HepG2 (cell line): ENCODE measurements around the gene PDE5A. TPM values are rescaled to one million over a fixed set of nuclear protein-coding genes. Genes with fewer than 3 reads are reported as not detected.

Experiments used
- ATAC-seq: fragments of 200-7000 bp; cut with Tn5 transposase; 3 replicates; pipeline ENCODE4 v1.9.1; 2020; ENCODE audit warnings: mild to moderate bottlenecking, moderate library complexity
- BruUV-seq: library from RNA; stranded (reverse); fragments of 400-500 nt; replicated peaks from 2 replicates; lab custom pipeline; 2021; lab: Mats Ljungman, UMichigan
- CTCF ChIA-PET: fragments of 300-600 bp; formaldehyde crosslinking; extraction: SDS; loops from one replicate; lab custom pipeline; 2021; ENCODE audit warnings: low total read pairs, inconsistent platforms, low intra/inter-chr PET ratio; lab: Yijun Ruan, JAX
- POLR2A ChIA-PET: fragments of 350-600 bp; sonication (Branson Sonifier 250); formaldehyde crosslinking; loops from one replicate; lab custom pipeline; 2020; ENCODE audit warnings: antibody characterized with exemption, inconsistent platforms; lab: Yijun Ruan, JAX
- DNase-seq: peaks from one replicate; pipeline ENCODE4 v3.0.0-alpha.2; 2015; ENCODE audit warnings: low spot score
- FAIRE-seq: peaks from 3 replicates; lab custom pipeline; 2011; peaks lifted over from hg19 to GRCh38; lab: Jason Lieb, UNC
- H2AFZ ChIP-seq: one replicate; pipeline ENCODE4 v1.6.1; 2011; ENCODE audit warnings: low read length, inconsistent platforms
- H3K27ac ChIP-seq: fragments of 300-600 bp; 3 replicates; pipeline ENCODE4 v1.8.0; 2011; ENCODE audit warnings: mixed run types, mild to moderate bottlenecking, mixed read lengths, low read length, inconsistent platforms; ENCODE audit not compliant: insufficient read depth; ENCODE audit errors: extremely low read length
- H3K27me3 ChIP-seq, 2 experiments: fragments of 200-600 bp in 1 of 2; 2 replicates in 1 of 2; 3 replicates in 1 of 2; pipeline versions ENCODE4 v1.6.0 to v1.8.0; 2011; ENCODE audit warnings: low read length in 2 of 2, mild to moderate bottlenecking in 2 of 2, moderate library complexity in 2 of 2, inconsistent platforms in 1 of 2; ENCODE audit not compliant: insufficient read depth in 2 of 2, control insufficient read depth in 1 of 2
- H3K36me3 ChIP-seq, 2 experiments: fragments of 200-600 bp in 1 of 2; replicated peaks in 1 of 2; 2 replicates in 1 of 2; 3 replicates in 1 of 2; pipeline versions ENCODE4 v1.5.1 to v1.8.0; 2011; ENCODE audit warnings: low read length in 2 of 2, inconsistent platforms in 1 of 2; ENCODE audit not compliant: insufficient read depth in 2 of 2, control insufficient read depth in 1 of 2
- H3K4me1 ChIP-seq: 2 replicates; pipeline ENCODE4 v1.5.1; 2012; ENCODE audit warnings: low read length, inconsistent platforms; ENCODE audit not compliant: insufficient read depth
- H3K4me2 ChIP-seq: 2 replicates; pipeline ENCODE4 v1.6.0; 2011; ENCODE audit warnings: low read depth, low read length, inconsistent platforms
- H3K4me3 ChIP-seq, 3 experiments: fragments of 200-600 bp in 1 of 3; sonication (generic), shearing (Covaris generic) in 1 of 3; replicated peaks in 1 of 3; 2 replicates each; pipeline ENCODE4 v1.5.1; 2011 to 2016; ENCODE audit warnings: low read length in 3 of 3, inconsistent platforms in 2 of 3, low read depth in 2 of 3, mild to moderate bottlenecking in 2 of 3, control low read depth in 1 of 3, mixed read lengths in 1 of 3; ENCODE audit not compliant: insufficient read depth in 1 of 3
- H3K79me2 ChIP-seq: one replicate; pipeline ENCODE4 v1.6.1; 2011; ENCODE audit warnings: low read length, inconsistent platforms; ENCODE audit not compliant: insufficient read depth
- H3K9ac ChIP-seq: 2 replicates; pipeline ENCODE4 v1.6.0; 2011; ENCODE audit warnings: mild to moderate bottlenecking, low read depth, low read length, inconsistent platforms; ENCODE audit not compliant: insufficient read depth
- H3K9me3 ChIP-seq: 2 replicates; pipeline ENCODE4 v1.5.1; 2012; ENCODE audit warnings: mild to moderate bottlenecking, low read length
- H4K20me1 ChIP-seq: 2 replicates; pipeline ENCODE4 v1.6.0; 2011; ENCODE audit warnings: inconsistent platforms, mild to moderate bottlenecking, low read length, moderate library complexity; ENCODE audit not compliant: insufficient read depth
- CREB1 ChIP-seq, 2 experiments: fragments of 450-650 bp in 1 of 2; IDR thresholded peaks; 2 replicates each; pipeline ENCODE4 v1.6.1; 2016 to 2017; ENCODE audit warnings: control low read depth in 1 of 2, mild to moderate bottlenecking in 1 of 2, missing compliant biosample characterization in 1 of 2, missing genetic modification characterization in 1 of 2
- GFI1 ChIP-seq: sonication (generic); formaldehyde crosslinking; IDR thresholded peaks from 2 replicates; pipeline ENCODE4 v1.5.0; 2020; ENCODE audit warnings: missing genetic modification reagents, mild to moderate bottlenecking, borderline replicate concordance
- HNRNPK ChIP-seq: fragments of 200-400 bp; formaldehyde crosslinking; IDR thresholded peaks from 2 replicates; pipeline ENCODE4 v1.6.1; 2018; ENCODE audit warnings: low read length, low read depth, moderate library complexity, mild to moderate bottlenecking; ENCODE audit not compliant: poor library complexity, severe bottlenecking
- MAFF ChIP-seq: IDR thresholded peaks from 2 replicates; pipeline ENCODE4 v1.6.1; 2011; ENCODE audit warnings: low read depth, low read length, improper control_type of control experiment
- MAFK ChIP-seq, 2 experiments: IDR thresholded peaks in 1 of 2; conservative IDR thresholded peaks in 1 of 2; 2 replicates each; pipeline ENCODE4 v1.6.1; 2011; ENCODE audit warnings: improper control_type of control experiment in 2 of 2, low read length in 2 of 2
- NAIF1 ChIP-seq: sonication (generic); formaldehyde crosslinking; IDR thresholded peaks from 2 replicates; pipeline ENCODE4 v1.5.0; 2020; ENCODE audit warnings: mild to moderate bottlenecking, missing genetic modification reagents, borderline replicate concordance
- NFE2L2 ChIP-seq: fragments of 150-350 bp; IDR thresholded peaks from 2 replicates; pipeline ENCODE4 v1.6.1; 2014; ENCODE audit warnings: low read length
- SALL2 ChIP-seq: sonication (generic); formaldehyde crosslinking; IDR thresholded peaks from 2 replicates; pipeline ENCODE4 v1.8.1; 2023; ENCODE audit warnings: mild to moderate bottlenecking, missing genetic modification reagents, inconsistent platforms
- SNAPC2 ChIP-seq: sonication (generic); formaldehyde crosslinking; IDR thresholded peaks from 2 replicates; pipeline ENCODE4 v1.8.1; 2022; ENCODE audit warnings: mild to moderate bottlenecking, missing genetic modification reagents
- ZFP36L1 ChIP-seq: sonication (generic); formaldehyde crosslinking; IDR thresholded peaks from 2 replicates; pipeline ENCODE4 v1.8.0; 2022; ENCODE audit warnings: mild to moderate bottlenecking, missing genetic modification reagents, moderate library complexity
- WGBS: methylation state at CpG from one replicate; pipeline ENCODE4 v1.1.6; 2017; ENCODE audit warnings: low lambda C conversion rate; 5-methylcytosine and 5-hydroxymethylcytosine counted together
- in situ Hi-C: cut with HindIII; loops from 2 replicates; pipeline ENCODE4 v1.10.0; 2017; ENCODE audit warnings: low pct_unique_long_range_greater_than_20kb; ENCODE audit not compliant: extremely low pct_ligation_motif_present
- intact Hi-C: fragments of 100-400 bp; cut with micrococcal nuclease; formaldehyde crosslinking; loops from one replicate; pipeline ENCODE4 v1.10.0; 2022; ENCODE audit not compliant: unreplicated experiment
- polyA plus RNA-seq, 8 experiments: library from polyadenylated mRNA; depleted of rRNA in 3 of 8; stranded (reverse) in 7 of 8; unstranded in 1 of 8; fragments of >200 nt; fragmentation: Illumina TruSeq in 4 of 8; extraction: Trizol in 4 of 8; gene quantifications; 2 replicates each; pipeline versions ENCODE4 v1.2.1 to v1.2.3, GENCODE V29; 2011 to 2016; ENCODE audit warnings: low read depth in 4 of 8, missing spikeins in 1 of 8, mixed read lengths in 1 of 8; ENCODE audit not compliant: insufficient read depth in 1 of 8
- total RNA-seq, 5 experiments: library from RNA; depleted of rRNA; stranded (reverse); fragments of >200 nt; fragmentation: Illumina TruSeq; extraction: Trizol; gene quantifications; 2 replicates each; pipeline ENCODE4 v1.2.3, GENCODE V29; 2016; ENCODE audit warnings: low read depth in 1 of 5
- TF ChIP-seq, protein P1 (sequence below): sonication (generic); formaldehyde crosslinking; IDR thresholded peaks from 2 replicates; pipeline ENCODE4 v1.4.0; 2020; ENCODE audit warnings: missing genetic modification reagents, borderline replicate concordance
- TF ChIP-seq, protein P2 (sequence below): sonication (generic); formaldehyde crosslinking; IDR thresholded peaks from 2 replicates; pipeline ENCODE4 v1.5.1; 2020; ENCODE audit warnings: mild to moderate bottlenecking, missing genetic modification reagents
- TF ChIP-seq, protein P3 (sequence below): sonication (generic); formaldehyde crosslinking; IDR thresholded peaks from 2 replicates; pipeline ENCODE4 v1.8.1; 2023; ENCODE audit warnings: missing genetic modification reagents, inconsistent platforms, borderline replicate concordance
- TF ChIP-seq, protein P4 (sequence below): sonication (generic); formaldehyde crosslinking; IDR thresholded peaks from 2 replicates; pipeline ENCODE4 v1.4.0; 2020; ENCODE audit warnings: mild to moderate bottlenecking, missing genetic modification reagents
- TF ChIP-seq, protein P5 (sequence below): IDR thresholded peaks from 2 replicates; pipeline ENCODE4 v1.6.1; 2012; ENCODE audit warnings: low read depth, low read length, improper control_type of control experiment

Gene PDE5A
- total and polyA plus RNA-seq, 2 of the 13 experiments (the other 11 are each of a cell fraction or from before 2014, with no cell fraction given) = 0.22 to 0.44 TPM

DNA sequence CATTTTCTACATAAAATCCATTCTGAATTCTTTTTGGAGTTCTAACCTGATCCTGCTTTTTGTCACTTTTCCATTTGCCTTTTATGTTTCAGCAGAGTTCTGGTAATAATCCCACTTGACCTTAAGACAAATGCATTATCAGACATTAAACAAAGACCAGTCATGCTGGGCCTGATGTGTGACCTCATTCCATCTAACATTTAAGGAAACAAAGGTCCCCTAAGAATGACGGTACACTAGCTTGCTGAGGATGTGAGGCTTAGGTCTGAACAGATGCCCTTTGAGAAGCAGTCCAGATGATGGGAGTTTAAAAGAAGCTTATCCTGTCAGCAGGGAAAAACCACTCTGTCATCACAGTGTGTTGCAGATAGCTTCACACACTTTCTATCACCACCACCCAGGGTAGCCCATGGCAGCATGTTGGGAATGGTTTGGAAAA is 38.1 kb upstream of the PDE5A start (continued):
- no peak for TF ChIP-seq GFI1 (CRISPR knock-in tag)

DNA sequence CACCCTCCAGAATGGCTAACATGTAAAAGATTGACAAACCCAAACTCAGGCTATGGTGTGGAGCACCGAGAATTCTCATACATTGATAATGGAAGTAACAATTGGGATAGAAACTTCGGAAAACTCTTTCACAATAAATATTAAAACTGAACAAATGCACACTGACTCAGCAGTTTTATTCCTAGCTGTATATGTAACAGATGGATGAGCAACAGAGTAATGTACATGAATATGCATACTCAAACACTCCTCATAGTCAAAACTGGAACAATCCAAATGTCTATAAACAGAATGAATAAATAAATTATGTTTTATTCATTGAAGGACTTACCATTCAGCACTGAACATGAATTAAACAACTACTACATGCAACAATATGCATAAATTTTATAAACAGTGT is 37.1 kb upstream of the PDE5A start:
- ChIA-PET POLR2A (no interaction called here), CTCF (no interaction called here)
- Histone ChIP-seq H3K4me2 (no peak overlapping the region), H2AFZ (no peak overlapping the region), H3K9ac (no peak overlapping the region), H4K20me1 (no peaks in the 10 kb centered on the region), H3K4me1 (no peaks in the 10 kb centered on the region), H3K27ac (no peak overlapping the region), H3K36me3 (no peaks in the 10 kb centered on the region), H3K27me3 (no peaks in the 10 kb centered on the region), H3K9me3 (no peaks in the 10 kb centered on the region), H3K79me2 (no peaks in the 10 kb centered on the region), H3K4me3 (no peak overlapping the region)
- BruUV-seq = no TSS peak
- no peak for FAIRE-seq
- ATAC-seq = no peak
- in situ Hi-C loops = no loop called here
- intact Hi-C loops = no loop called here
- WGBS = 1% methylated on average over 2 of the region's 2 CpGs
- DNase-seq = no peak
- TF ChIP-seq SNAPC2 (no peak), ZFP36L1 (CRISPR knock-in tag) (no peak), HNRNPK (no peak), CREB1 (IDR thresholded peaks at IDR 0.05) (no peak), CREB1 (CRISPR knock-in tag; IDR thresholded peaks at IDR 0.05) (no peak), NFE2L2 (peak; percentile 26; the same call in 1 of the 2 replicates), NAIF1 (CRISPR knock-in tag) (no peak), MAFF (peak; percentile 77), MAFK (conservative IDR thresholded peaks at IDR 0.05 in 1 of 2, IDR thresholded peaks at IDR 0.05 in 1 of 2; ENCODE audit: low read length in 2 of 2) (peak; percentile 72 to 88), SALL2 (CRISPR knock-in tag) (no peak)
- TF ChIP-seq, protein P1, sequence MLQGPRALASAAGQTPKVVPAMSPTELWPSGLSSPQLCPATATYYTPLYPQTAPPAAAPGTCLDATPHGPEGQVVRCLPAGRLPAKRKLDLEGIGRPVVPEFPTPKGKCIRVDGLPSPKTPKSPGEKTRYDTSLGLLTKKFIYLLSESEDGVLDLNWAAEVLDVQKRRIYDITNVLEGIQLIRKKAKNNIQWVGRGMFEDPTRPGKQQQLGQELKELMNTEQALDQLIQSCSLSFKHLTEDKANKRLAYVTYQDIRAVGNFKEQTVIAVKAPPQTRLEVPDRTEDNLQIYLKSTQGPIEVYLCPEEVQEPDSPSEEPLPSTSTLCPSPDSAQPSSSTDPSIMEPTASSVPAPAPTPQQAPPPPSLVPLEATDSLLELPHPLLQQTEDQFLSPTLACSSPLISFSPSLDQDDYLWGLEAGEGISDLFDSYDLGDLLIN (CRISPR knock-in tag) = no peak
- TF ChIP-seq, protein P2, sequence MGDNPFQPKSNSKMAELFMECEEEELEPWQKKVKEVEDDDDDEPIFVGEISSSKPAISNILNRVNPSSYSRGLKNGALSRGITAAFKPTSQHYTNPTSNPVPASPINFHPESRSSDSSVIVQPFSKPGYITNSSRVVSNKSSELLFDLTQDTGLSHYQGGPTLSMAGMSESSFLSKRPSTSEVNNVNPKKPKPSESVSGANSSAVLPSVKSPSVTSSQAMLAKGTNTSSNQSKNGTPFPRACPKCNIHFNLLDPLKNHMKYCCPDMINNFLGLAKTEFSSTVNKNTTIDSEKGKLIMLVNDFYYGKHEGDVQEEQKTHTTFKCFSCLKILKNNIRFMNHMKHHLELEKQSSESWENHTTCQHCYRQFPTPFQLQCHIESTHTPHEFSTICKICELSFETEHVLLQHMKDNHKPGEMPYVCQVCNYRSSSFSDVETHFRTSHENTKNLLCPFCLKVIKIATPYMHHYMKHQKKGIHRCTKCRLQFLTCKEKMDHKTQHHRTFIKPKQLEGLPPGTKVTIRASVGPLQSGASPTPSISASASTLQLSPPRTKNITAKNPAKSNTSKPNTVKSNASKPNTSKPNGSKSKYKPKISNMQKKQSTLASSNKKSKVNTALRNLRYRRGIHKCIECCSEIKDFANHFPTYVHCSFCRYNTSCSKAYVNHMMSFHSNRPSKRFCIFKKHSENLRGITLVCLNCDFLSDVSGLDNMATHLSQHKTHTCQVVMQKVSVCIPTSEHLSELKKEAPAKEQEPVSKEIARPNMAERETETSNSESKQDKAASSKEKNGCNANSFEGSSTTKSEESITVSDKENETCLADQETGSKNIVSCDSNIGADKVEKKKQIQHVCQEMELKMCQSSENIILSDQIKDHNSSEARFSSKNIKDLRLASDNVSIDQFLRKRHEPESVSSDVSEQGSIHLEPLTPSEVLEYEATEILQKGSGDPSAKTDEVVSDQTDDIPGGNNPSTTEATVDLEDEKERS (CRISPR knock-in tag) = no peak
- TF ChIP-seq, protein P3, sequence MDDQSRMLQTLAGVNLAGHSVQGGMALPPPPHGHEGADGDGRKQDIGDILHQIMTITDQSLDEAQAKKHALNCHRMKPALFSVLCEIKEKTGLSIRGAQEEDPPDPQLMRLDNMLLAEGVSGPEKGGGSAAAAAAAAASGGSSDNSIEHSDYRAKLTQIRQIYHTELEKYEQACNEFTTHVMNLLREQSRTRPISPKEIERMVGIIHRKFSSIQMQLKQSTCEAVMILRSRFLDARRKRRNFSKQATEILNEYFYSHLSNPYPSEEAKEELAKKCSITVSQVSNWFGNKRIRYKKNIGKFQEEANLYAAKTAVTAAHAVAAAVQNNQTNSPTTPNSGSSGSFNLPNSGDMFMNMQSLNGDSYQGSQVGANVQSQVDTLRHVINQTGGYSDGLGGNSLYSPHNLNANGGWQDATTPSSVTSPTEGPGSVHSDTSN (CRISPR knock-in tag) = no peak
- TF ChIP-seq, protein P4, sequence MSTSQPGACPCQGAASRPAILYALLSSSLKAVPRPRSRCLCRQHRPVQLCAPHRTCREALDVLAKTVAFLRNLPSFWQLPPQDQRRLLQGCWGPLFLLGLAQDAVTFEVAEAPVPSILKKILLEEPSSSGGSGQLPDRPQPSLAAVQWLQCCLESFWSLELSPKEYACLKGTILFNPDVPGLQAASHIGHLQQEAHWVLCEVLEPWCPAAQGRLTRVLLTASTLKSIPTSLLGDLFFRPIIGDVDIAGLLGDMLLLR (CRISPR knock-in tag) = no peak
- TF ChIP-seq, protein P5, sequence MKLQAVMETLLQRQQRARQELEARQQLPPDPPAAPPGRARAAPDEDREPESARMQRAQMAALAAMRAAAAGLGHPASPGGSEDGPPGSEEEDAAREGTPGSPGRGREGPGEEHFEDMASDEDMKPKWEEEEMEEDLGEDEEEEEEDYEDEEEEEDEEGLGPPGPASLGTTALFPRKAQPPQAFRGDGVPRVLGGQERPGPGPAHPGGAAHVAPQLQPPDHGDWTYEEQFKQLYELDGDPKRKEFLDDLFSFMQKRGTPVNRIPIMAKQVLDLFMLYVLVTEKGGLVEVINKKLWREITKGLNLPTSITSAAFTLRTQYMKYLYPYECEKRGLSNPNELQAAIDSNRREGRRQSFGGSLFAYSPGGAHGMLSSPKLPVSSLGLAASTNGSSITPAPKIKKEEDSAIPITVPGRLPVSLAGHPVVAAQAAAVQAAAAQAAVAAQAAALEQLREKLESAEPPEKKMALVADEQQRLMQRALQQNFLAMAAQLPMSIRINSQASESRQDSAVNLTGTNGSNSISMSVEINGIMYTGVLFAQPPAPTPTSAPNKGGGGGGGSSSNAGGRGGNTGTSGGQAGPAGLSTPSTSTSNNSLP = no peak
